PFSK-1 (cell line): ENCODE measurements around the gene MAP3K21.

Experiments used
- POLR2AphosphoS5 ChIP-seq: IDR thresholded peaks from 2 replicates; pipeline ENCODE4 v1.6.1; 2012; ENCODE audit warnings: low read depth, mild to moderate bottlenecking, control low read depth, low read length, moderate library complexity
- REST ChIP-seq, 2 experiments: IDR thresholded peaks; 2 replicates each; pipeline versions ENCODE4 v1.6.1 to v1.8.0; 2011 to 2012; ENCODE audit warnings: low read depth in 2 of 2, low read length in 2 of 2, control low read depth in 1 of 2, inconsistent platforms in 1 of 2, mild to moderate bottlenecking in 1 of 2, moderate library complexity in 1 of 2; ENCODE audit not compliant: insufficient read depth in 1 of 2
- TAF1 ChIP-seq: IDR thresholded peaks from 2 replicates; pipeline ENCODE4 v1.6.1; 2012; ENCODE audit warnings: low read length, control low read depth, borderline replicate concordance; ENCODE audit not compliant: insufficient read depth

- TF ChIP-seq POLR2AphosphoS5 (no peak), TAF1 (no peak), REST (IDR thresholded peaks at IDR 0.05; ENCODE audit: insufficient read depth in 1 of 2, low read depth in 2 of 2, low read length in 2 of 2) (no peak)
These were observed 37.8 kb upstream of the MAP3K21 start for GRCh38 chr1:233289676-233290075.
